ENCODE measurements around the gene MAP3K6. TPM values are rescaled to one million over a fixed set of nuclear protein-coding genes. Genes with fewer than 3 reads are reported as not detected.

The MAP3K6 gene
- total RNA-seq, 2 experiments from 2014 or later = 8.3 to 9.5 TPM

GRCh38 chr1:27345272-27345671, 21.5 kb downstream of the MAP3K6 start:
- Mint-ChIP-seq H3K27me3 (no peaks in the 10 kb centered on the region), H3K9me3 (no peaks in the 10 kb centered on the region), H3K36me3 (ENCODE audit: low read depth) (peaks cover 24% of the 10 kb centered on the region), H3K4me1 (ENCODE audit: low read depth) (peaks cover 40% of the 10 kb centered on the region), H3K4me3 (no peak overlapping the region), H3K27ac (no peak overlapping the region)
- no peak for TF ChIP-seq CTCF (IDR thresholded peaks at IDR 0.05)
- ChIA-PET CTCF (interaction anchor here (0.7 to 8.1 kb wide), 5 partner anchors 11 to 49 kb away, joined by 3 to 91 read pairs (median 13); no protein-coding TSS in a partner anchor), POLR2A (interaction anchor here (6.1 kb wide), 1 partner anchor 10 kb away, joined by 61 read pairs; no protein-coding TSS in a partner anchor)
- intact Hi-C loops (cut with micrococcal nuclease) = loop anchor here (10.0 kb wide), 1 partner anchor 50 kb away; the partner anchor contains the start of gene GPR3
- no peak for ATAC-seq
- no peak for DNase-seq

- no peak for DNase-seq
- peak overlapping the region; percentile 84 for H3K4me3 Mint-ChIP-seq
- no peaks in the 10 kb centered on the region for H3K27me3 Mint-ChIP-seq
Measured at GRCh38 chr1:27343639-27344025, 23.1 kb downstream of the MAP3K6 start.

GRCh38 chr1:27342778-27343638, 23.8 kb downstream of the MAP3K6 start:
- intact Hi-C loops (cut with micrococcal nuclease) = loop anchor here (10.0 kb wide), 1 partner anchor 52 kb away; the partner anchor contains the start of gene GPR3
- H3K27me3 Mint-ChIP-seq = no peaks in the 10 kb centered on the region
- peak overlapping the region; percentile 84 for H3K4me3 Mint-ChIP-seq
- DNase-seq (peak; percentile 79), ATAC-seq (peak; percentile 48)
- POLR2A ChIA-PET = interaction anchor here (0.7 to 6.1 kb wide), 9 partner anchors 10 to 178 kb away, joined by 3 to 61 read pairs (median 5); no protein-coding TSS in a partner anchor
- CTCF ChIA-PET = interaction anchor here (0.6 to 8.1 kb wide), 14 partner anchors 9 to 61 kb away, joined by 3 to 91 read pairs (median 6); partner anchors contain the start of gene MAP3K6
- H3K36me3 Mint-ChIP-seq (ENCODE audit: low read depth) = peaks cover 24% of the 10 kb centered on the region
- H3K4me1 Mint-ChIP-seq (ENCODE audit: low read depth) = peaks cover 44% of the 10 kb centered on the region
- H3K27ac Mint-ChIP-seq = peak overlapping the region; percentile 89
- no peaks in the 10 kb centered on the region for H3K9me3 Mint-ChIP-seq
- TF ChIP-seq CTCF (IDR thresholded peaks at IDR 0.05) = no peak

More at GRCh38 chr1:27343639-27344025, 23.1 kb downstream of the MAP3K6 start:
- Mint-ChIP-seq H3K4me1 (ENCODE audit: low read depth) (peaks cover 45% of the 10 kb centered on the region), H3K9me3 (no peaks in the 10 kb centered on the region), H3K36me3 (ENCODE audit: low read depth) (peaks cover 24% of the 10 kb centered on the region), H3K27ac (peak overlapping the region; percentile 89)
- ChIA-PET POLR2A (interaction anchor here (0.6 to 6.1 kb wide), 6 partner anchors 11 to 177 kb away, joined by 3 to 61 read pairs (median 8); no protein-coding TSS in a partner anchor), CTCF (interaction anchor here (0.6 to 8.1 kb wide), 4 partner anchors 10 to 43 kb away, joined by 3 to 91 read pairs (median 18); no protein-coding TSS in a partner anchor)
- intact Hi-C loops (cut with micrococcal nuclease) = loop anchor here (10.0 kb wide), 1 partner anchor 51 kb away; the partner anchor contains the start of gene GPR3
- ATAC-seq = no peak
- TF ChIP-seq CTCF (IDR thresholded peaks at IDR 0.05) = no peak

- H3K27ac Mint-ChIP-seq = peak overlapping the region; percentile 89
- no peak for TF ChIP-seq CTCF (IDR thresholded peaks at IDR 0.05)
- peaks cover 21% of the 10 kb centered on the region for H3K36me3 Mint-ChIP-seq (ENCODE audit: low read depth)
- H3K4me3 Mint-ChIP-seq = peak overlapping the region; percentile 84
- H3K4me1 Mint-ChIP-seq (ENCODE audit: low read depth) = peaks cover 42% of the 10 kb centered on the region
- ATAC-seq (peak; percentile 64), DNase-seq (peak; percentile 74)
- no peaks in the 10 kb centered on the region for H3K27me3 Mint-ChIP-seq
- ChIA-PET POLR2A (interaction anchor here (0.9 to 6.1 kb wide), 12 partner anchors 9 to 320 kb away, joined by 3 to 61 read pairs (median 5); no protein-coding TSS in a partner anchor), CTCF (interaction anchor here (0.9 to 8.1 kb wide), 14 partner anchors 10 to 264 kb away, joined by 3 to 91 read pairs (median 5); partner anchors contain the start of gene MAP3K6)
- intact Hi-C loops (cut with micrococcal nuclease) = loop anchor here (10.0 kb wide), 1 partner anchor 52 kb away; the partner anchor contains the start of gene GPR3
- H3K9me3 Mint-ChIP-seq = no peaks in the 10 kb centered on the region
Measured at GRCh38 chr1:27342391-27342777, 24.4 kb downstream of the MAP3K6 start.

All from activated CD8-positive, alpha-beta T cell treated with anti-CD3 and anti-CD28 coated beads for 36 hours (primary cell).